Fibroblast of mammary gland (primary cell): Measurements from ENCODE around the gene ACP1.

Experiments used
- DNase-seq: peaks from one replicate; pipeline ENCODE4 v3.0.0-alpha.2; 2010; ENCODE audit warnings: low read depth
- H3K4me3 ChIP-seq: 2 replicates; pipeline ENCODE4 v1.5.1; 2011; ENCODE audit warnings: low read depth, mild to moderate bottlenecking, low read length, moderate library complexity; ENCODE audit not compliant: control insufficient read depth
- CTCF ChIP-seq: conservative IDR thresholded peaks from 2 replicates; pipeline ENCODE4 v1.5.1; 2011; ENCODE audit warnings: low read depth, low read length, inconsistent platforms; ENCODE audit not compliant: control insufficient read depth, insufficient read depth

Gene ACP1

GRCh38 chr2:270861-271260 is 6.1 kb downstream of the ACP1 start:
- no peak overlapping the region for H3K4me3 ChIP-seq
- no peak for DNase-seq
- TF ChIP-seq CTCF, result no peak

- no peak overlapping the region for H3K4me3 ChIP-seq
These were observed 7.2 kb downstream of the ACP1 start for GRCh38 chr2:271917-272316.

GRCh38 chr2:273333-273732 is 8.6 kb downstream of the ACP1 start:
- no peak for TF ChIP-seq CTCF
- no peak overlapping the region for H3K4me3 ChIP-seq
- no peak for DNase-seq

More at GRCh38 chr2:271917-272316, 7.2 kb downstream of the ACP1 start:
- DNase-seq, result no peak
- TF ChIP-seq CTCF, result no peak

GRCh38 chr2:274503-274902 is 9.8 kb downstream of the ACP1 start:
- no peak overlapping the region for H3K4me3 ChIP-seq
- TF ChIP-seq CTCF, result no peak
- DNase-seq, result no peak

GRCh38 chr2:275466-275865 is 10.7 kb downstream of the ACP1 start:
- no peak for DNase-seq
- no peak for TF ChIP-seq CTCF
- H3K4me3 ChIP-seq, result no peak overlapping the region

GRCh38 chr2:278312-278926 is 13.7 kb downstream of the ACP1 start:
- no peak overlapping the region for H3K4me3 ChIP-seq
- no peak for TF ChIP-seq CTCF
- no peak for DNase-seq

- no peak overlapping the region for H3K4me3 ChIP-seq
- DNase-seq, result no peak
- TF ChIP-seq CTCF, result no peak
These were observed 14.2 kb downstream of the ACP1 start for GRCh38 chr2:278927-279320.
